ENCODE results near the gene EMSY. TPM values are rescaled to one million over a fixed set of nuclear protein-coding genes. Genes with fewer than 3 reads are reported as not detected.

Gene EMSY
- total RNA-seq, 4 donors from 2014 or later, result 29.9 to 36.7 (median 35.3) TPM

DNA sequence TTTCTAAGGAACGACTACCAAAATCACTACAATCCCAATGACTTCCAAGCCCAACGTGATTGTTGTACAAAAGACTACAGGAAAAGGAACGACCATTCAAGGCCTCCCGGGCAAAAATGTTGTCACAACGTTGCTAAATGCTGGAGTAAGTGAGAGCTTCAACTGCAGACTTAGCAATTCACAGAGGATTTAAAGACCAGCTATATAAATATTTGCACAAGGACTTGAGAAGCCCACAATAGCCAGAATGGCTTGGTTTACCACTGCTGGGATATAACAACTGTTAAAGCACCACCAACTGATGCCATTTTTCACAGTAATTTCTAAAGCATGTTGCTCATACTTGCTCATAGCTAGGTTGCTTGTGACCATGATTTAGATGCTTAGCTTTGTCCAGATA lies 78.3 kb downstream of the EMSY start:
- TF ChIP-seq, protein P1, sequence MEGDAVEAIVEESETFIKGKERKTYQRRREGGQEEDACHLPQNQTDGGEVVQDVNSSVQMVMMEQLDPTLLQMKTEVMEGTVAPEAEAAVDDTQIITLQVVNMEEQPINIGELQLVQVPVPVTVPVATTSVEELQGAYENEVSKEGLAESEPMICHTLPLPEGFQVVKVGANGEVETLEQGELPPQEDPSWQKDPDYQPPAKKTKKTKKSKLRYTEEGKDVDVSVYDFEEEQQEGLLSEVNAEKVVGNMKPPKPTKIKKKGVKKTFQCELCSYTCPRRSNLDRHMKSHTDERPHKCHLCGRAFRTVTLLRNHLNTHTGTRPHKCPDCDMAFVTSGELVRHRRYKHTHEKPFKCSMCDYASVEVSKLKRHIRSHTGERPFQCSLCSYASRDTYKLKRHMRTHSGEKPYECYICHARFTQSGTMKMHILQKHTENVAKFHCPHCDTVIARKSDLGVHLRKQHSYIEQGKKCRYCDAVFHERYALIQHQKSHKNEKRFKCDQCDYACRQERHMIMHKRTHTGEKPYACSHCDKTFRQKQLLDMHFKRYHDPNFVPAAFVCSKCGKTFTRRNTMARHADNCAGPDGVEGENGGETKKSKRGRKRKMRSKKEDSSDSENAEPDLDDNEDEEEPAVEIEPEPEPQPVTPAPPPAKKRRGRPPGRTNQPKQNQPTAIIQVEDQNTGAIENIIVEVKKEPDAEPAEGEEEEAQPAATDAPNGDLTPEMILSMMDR (IDR thresholded peaks at IDR 0.05; ENCODE audit: low read depth), result no peak

DNA sequence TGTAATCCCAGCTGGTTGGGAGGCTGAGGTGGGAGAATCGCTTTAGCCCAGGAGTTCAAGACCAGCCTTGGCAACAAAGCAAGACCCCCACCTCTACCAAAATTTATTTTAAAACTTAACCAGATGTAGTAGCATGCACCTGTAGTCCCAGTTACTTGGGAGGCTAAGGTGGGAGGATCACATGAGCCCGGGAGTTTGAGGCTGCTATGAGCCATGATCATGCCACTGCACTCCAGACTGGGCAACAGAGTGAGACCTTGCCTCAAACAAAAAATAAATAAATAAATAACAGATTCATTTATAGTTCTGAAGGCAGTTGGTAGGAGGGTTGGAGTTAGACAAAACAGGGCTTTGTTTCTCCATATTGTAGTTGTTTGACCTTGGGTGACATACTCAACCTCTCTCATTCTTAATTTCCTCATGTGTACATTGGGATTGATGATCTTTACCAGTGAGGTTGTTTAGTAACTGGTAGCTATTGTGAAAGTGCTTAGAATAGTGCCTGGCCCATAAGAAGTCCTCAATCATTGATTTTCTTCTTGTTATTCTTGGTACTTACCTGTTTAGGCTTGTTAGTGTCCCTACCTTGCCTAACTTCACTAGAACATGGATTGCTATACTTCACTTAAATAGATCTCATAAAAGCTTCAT lies 79.1 kb downstream of the EMSY start:
- TF ChIP-seq, protein P1 (IDR thresholded peaks at IDR 0.05; ENCODE audit: low read depth), result no peak

DNA sequence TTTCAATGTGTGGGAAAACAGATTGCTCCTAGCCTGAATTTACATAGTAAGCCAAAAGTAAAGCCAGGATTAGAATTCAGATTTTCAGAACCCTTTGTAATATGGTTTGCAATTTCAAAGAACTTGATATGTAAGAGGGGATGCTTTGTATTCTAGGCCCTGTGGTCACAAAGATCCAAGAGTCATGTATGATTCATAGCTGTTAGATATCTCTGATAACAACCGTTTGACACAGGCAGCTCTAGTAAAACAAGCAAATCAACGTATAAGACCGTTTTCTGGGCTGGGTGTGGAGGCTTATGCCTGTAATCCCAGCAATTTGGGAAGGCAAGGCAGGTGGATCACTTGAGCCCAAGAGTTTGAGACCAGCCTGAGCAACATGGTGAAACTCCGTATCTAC lies 79.6 kb downstream of the EMSY start:
- TF ChIP-seq, protein P1 (IDR thresholded peaks at IDR 0.05; ENCODE audit: low read depth), result no peak

DNA sequence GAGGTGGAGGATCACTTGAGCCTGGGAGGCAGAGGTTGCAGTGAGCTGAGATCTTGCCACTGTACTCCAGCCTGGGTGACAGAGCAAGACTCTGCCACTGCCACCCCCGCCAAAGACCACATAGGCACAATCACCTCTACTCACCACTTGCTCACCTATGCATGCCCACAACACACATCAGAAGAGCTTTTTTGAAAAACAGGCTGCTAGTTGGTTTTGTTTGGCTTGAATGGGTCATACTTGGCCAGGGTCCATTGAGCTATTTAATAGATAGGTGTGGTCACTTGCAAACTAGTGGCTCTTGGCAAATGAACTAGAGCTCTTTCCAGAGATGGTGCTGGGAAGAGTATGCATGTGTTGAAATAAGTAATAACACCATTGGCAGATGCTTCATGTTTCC lies 80.1 kb downstream of the EMSY start:
- TF ChIP-seq, protein P1 (IDR thresholded peaks at IDR 0.05; ENCODE audit: low read depth), result no peak

DNA sequence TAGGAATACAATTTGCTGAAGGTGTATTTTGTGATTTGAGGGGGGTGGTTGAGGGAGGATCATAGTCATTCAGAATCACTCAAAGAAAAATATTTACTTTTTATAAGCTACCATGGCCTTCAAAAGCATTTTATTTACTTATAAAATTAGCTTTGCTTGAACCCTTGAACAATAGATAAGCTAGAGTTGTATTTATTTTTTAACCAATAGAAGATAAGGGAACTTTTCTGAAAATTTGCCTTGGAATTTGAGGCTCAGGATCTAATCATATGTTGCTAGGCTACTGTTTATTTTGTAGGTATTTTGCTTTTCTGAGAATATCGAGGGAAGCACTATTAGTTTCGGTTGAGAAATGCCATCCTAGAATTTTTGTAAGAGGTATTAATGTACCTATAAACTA lies 82.1 kb downstream of the EMSY start:
- TF ChIP-seq, protein P1 (IDR thresholded peaks at IDR 0.05; ENCODE audit: low read depth), result no peak

DNA sequence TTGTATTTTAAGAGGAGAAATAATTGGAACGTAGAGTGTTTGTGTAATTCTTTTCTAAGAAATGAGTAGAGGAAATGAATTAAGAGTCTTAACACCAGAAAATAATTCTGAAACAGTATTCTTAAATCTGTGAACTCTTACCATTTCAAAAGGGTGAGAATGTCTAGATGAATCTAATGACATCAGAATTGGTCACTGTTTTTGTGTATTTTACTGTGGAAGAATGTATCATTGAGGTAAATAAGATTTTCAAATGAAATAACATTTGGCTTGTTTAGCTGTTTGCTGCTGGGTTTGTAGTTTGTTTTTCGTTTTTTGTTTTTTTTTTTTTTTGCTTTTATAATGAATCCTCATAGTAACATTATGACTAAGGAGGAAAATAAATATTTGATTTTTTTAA lies 97.6 kb downstream of the EMSY start:
- TF ChIP-seq, protein P1 (IDR thresholded peaks at IDR 0.05; ENCODE audit: low read depth), result no peak

DNA sequence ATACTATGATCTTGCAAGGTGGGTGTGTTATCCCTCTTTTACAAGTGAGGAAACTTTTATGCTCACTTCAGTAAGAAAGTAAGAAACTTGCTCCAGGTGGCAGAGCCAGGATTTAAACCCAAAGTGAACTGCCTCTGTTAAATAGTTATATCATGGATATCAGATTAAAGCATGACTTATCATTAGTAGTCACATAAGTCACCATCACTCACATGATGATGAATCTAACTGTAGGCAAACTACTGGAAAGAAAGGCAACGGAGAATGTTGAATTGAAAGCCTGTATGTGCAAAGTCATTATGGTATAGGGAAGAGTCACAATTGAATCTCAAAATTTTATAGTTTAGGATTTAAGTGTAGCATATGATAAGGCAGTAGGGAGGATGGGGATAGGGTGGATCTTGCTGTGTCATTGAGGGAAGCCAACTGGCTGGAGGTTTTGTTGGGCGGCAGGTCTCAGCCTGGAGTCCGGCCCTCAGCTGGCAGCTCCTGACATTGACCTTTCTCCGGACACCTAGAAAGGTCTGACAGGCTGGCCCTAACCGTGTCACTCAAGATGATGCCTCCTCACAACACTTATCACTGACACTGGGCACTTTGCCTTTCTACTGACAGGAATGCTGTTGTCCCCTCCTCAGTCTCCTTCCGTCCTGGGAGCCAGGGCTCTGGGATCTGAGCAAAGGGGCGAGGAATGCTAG lies 98.3 kb downstream of the EMSY start:
- TF ChIP-seq, protein P1 (IDR thresholded peaks at IDR 0.05; ENCODE audit: low read depth), result no peak

All from subcutaneous adipose tissue (tissue), 4 donors.